ENCODE measurements around the gene MCAT. TPM values are rescaled to one million over a fixed set of nuclear protein-coding genes. Genes with fewer than 3 reads are reported as not detected.

The MCAT gene
- total and polyA plus RNA-seq, 2 donors from 2014 or later = 24.8 to 74.7 TPM

GRCh38 chr22:43096420-43096819 is 46.8 kb downstream of the MCAT start:
- no peak for TF ChIP-seq CTCF (IDR thresholded peaks at IDR 0.05; ENCODE audit: borderline replicate concordance, extremely low read depth, insufficient read depth)
- Histone ChIP-seq H3K9me3 (ENCODE audit: control insufficient read depth in 2 of 3, insufficient read depth in 1 of 3, low read length in 3 of 3) (no peaks in the 10 kb centered on the region), H3K9ac (ENCODE audit: low read length in 3 of 3) (no peak overlapping the region), H3K4me1 (ENCODE audit: control insufficient read depth in 2 of 3, insufficient read depth in 2 of 3, low read depth in 1 of 3, low read length in 3 of 3) (no peaks in the 10 kb centered on the region), H3K27ac (ENCODE audit: low read depth in 2 of 2, low read length in 2 of 2) (no peak overlapping the region), H3K36me3 (ENCODE audit: control insufficient read depth in 2 of 3, insufficient read depth in 3 of 3, low read length in 3 of 3) (no peaks in the 10 kb centered on the region), H3K27me3 (ENCODE audit: control insufficient read depth, insufficient read depth, low read length) (no peaks in the 10 kb centered on the region), H3K4me3 (ENCODE audit: low read length in 3 of 3) (no peak overlapping the region)
- intact Hi-C loops (cut with DNase I) = no loop called here
- DNase-seq = no peak
- no peak for FAIRE-seq

GRCh38 chr22:43094551-43094950 is 48.6 kb downstream of the MCAT start:
- Histone ChIP-seq H3K27me3 (ENCODE audit: control insufficient read depth, insufficient read depth, low read length) (no peaks in the 10 kb centered on the region), H3K36me3 (ENCODE audit: control insufficient read depth in 2 of 3, insufficient read depth in 3 of 3, low read length in 3 of 3) (no peaks in the 10 kb centered on the region), H3K27ac (ENCODE audit: low read depth in 2 of 2, low read length in 2 of 2) (no peak overlapping the region), H3K9me3 (ENCODE audit: control insufficient read depth in 2 of 3, insufficient read depth in 1 of 3, low read length in 3 of 3) (no peaks in the 10 kb centered on the region), H3K9ac (ENCODE audit: low read length in 3 of 3) (no peak overlapping the region), H3K4me3 (ENCODE audit: low read length in 3 of 3) (no peak overlapping the region), H3K4me1 (ENCODE audit: control insufficient read depth in 2 of 3, insufficient read depth in 2 of 3, low read depth in 1 of 3, low read length in 3 of 3) (no peaks in the 10 kb centered on the region)
- DNase-seq (no peak), FAIRE-seq (no peak)
- no peak for TF ChIP-seq CTCF (IDR thresholded peaks at IDR 0.05; ENCODE audit: borderline replicate concordance, extremely low read depth, insufficient read depth)
- intact Hi-C loops (cut with DNase I) = no loop called here

GRCh38 chr22:43094085-43094484 is 49.1 kb downstream of the MCAT start:
- no peak for DNase-seq
- Histone ChIP-seq H3K36me3 (ENCODE audit: control insufficient read depth in 2 of 3, insufficient read depth in 3 of 3, low read length in 3 of 3) (no peaks in the 10 kb centered on the region), H3K27me3 (ENCODE audit: control insufficient read depth, insufficient read depth, low read length) (no peaks in the 10 kb centered on the region), H3K4me3 (ENCODE audit: low read length in 3 of 3) (no peak overlapping the region), H3K4me1 (ENCODE audit: control insufficient read depth in 2 of 3, insufficient read depth in 2 of 3, low read depth in 1 of 3, low read length in 3 of 3) (no peaks in the 10 kb centered on the region), H3K9me3 (ENCODE audit: control insufficient read depth in 2 of 3, insufficient read depth in 1 of 3, low read length in 3 of 3) (no peaks in the 10 kb centered on the region), H3K27ac (ENCODE audit: low read depth in 2 of 2, low read length in 2 of 2) (no peak overlapping the region), H3K9ac (ENCODE audit: low read length in 3 of 3) (no peak overlapping the region)
- intact Hi-C loops (cut with DNase I) = no loop called here
- TF ChIP-seq CTCF (IDR thresholded peaks at IDR 0.05; ENCODE audit: borderline replicate concordance, extremely low read depth, insufficient read depth) = no peak
- FAIRE-seq = no peak

- FAIRE-seq (no peak), DNase-seq (no peak)
- Histone ChIP-seq H3K9ac (ENCODE audit: low read length in 3 of 3) (no peak overlapping the region), H3K36me3 (ENCODE audit: control insufficient read depth in 2 of 3, insufficient read depth in 3 of 3, low read length in 3 of 3) (no peaks in the 10 kb centered on the region), H3K9me3 (ENCODE audit: control insufficient read depth in 2 of 3, insufficient read depth in 1 of 3, low read length in 3 of 3) (no peaks in the 10 kb centered on the region), H3K4me3 (ENCODE audit: low read length in 3 of 3) (no peak overlapping the region), H3K4me1 (ENCODE audit: control insufficient read depth in 2 of 3, insufficient read depth in 2 of 3, low read depth in 1 of 3, low read length in 3 of 3) (peaks cover 0 to 3% (median 0%) of the 10 kb centered on the region in 3 donors), H3K27ac (ENCODE audit: low read depth in 2 of 2, low read length in 2 of 2) (no peak overlapping the region), H3K27me3 (ENCODE audit: control insufficient read depth, insufficient read depth, low read length) (no peaks in the 10 kb centered on the region)
- intact Hi-C loops (cut with DNase I) = no loop called here
- no peak for TF ChIP-seq CTCF (IDR thresholded peaks at IDR 0.05; ENCODE audit: borderline replicate concordance, extremely low read depth, insufficient read depth)
Measured at GRCh38 chr22:43092085-43092484, 51.1 kb downstream of the MCAT start.
